ENCODE results near the gene PHF21A. TPM values are rescaled to one million over a fixed set of nuclear protein-coding genes. Genes with fewer than 3 reads are reported as not detected.

PHF21A gene
- total and polyA plus RNA-seq, 2 of the 8 experiments (the other 6 are each of a cell fraction or from before 2014, with no cell fraction given) = 17.6 to 40.3 TPM

GRCh38 chr11:46039990-46040389 lies 81.3 kb downstream of the PHF21A start (continued):
- no peak for TF ChIP-seq NANOG (IDR thresholded peaks at IDR 0.05; ENCODE audit: insufficient read depth, low read depth, low read length, poor library complexity, severe bottlenecking)
- no peak for TF ChIP-seq TBP (IDR thresholded peaks at IDR 0.05; ENCODE audit: low read depth, low read length)
- TF ChIP-seq GTF2F1 (IDR thresholded peaks at IDR 0.05; ENCODE audit: borderline replicate concordance, low read depth, low read length) = no peak
- no peak for TF ChIP-seq POLR2A (IDR thresholded peaks at IDR 0.05; ENCODE audit: control extremely low read depth in 1 of 2, low read depth in 2 of 2, low read length in 2 of 2)
